ENCODE measurements around the gene GRIK1.

The GRIK1 gene

DNA sequence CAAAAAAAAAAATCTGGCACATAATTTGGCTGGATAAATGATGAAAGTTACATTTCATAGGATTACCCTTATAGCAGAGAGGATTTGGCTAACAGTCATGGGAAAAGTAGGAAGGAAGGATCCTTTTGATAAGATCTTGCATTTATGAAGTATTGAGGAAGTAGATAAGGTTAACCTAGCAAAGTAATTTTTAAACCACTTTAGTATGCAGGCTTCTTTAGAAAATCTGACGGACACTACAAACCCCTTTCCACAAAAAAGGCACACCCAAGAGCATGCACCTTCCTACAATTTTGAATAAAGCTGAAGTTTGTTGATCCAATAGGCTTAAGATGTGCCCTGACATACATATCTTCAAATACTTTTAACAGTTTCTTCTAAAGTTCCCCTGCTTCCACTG is 275.2 kb downstream of the GRIK1 start:
- Histone ChIP-seq H3K36me3 (ENCODE audit: control insufficient read depth, insufficient read depth, low read length) (no peaks in the 10 kb centered on the region), H3K27me3 (replicated peaks; ENCODE audit: control insufficient read depth, insufficient read depth, low read length) (no peaks in the 10 kb centered on the region), H3K4me3 (replicated peaks; ENCODE audit: low read depth, low read length) (no peak overlapping the region)
- no peak for DNase-seq (ENCODE audit: extremely low read depth, insufficient read length)
- TF ChIP-seq, protein P1, sequence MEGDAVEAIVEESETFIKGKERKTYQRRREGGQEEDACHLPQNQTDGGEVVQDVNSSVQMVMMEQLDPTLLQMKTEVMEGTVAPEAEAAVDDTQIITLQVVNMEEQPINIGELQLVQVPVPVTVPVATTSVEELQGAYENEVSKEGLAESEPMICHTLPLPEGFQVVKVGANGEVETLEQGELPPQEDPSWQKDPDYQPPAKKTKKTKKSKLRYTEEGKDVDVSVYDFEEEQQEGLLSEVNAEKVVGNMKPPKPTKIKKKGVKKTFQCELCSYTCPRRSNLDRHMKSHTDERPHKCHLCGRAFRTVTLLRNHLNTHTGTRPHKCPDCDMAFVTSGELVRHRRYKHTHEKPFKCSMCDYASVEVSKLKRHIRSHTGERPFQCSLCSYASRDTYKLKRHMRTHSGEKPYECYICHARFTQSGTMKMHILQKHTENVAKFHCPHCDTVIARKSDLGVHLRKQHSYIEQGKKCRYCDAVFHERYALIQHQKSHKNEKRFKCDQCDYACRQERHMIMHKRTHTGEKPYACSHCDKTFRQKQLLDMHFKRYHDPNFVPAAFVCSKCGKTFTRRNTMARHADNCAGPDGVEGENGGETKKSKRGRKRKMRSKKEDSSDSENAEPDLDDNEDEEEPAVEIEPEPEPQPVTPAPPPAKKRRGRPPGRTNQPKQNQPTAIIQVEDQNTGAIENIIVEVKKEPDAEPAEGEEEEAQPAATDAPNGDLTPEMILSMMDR (IDR thresholded peaks at IDR 0.05; ENCODE audit: insufficient read depth, low read length, poor library complexity, severe bottlenecking): no peak

DNA sequence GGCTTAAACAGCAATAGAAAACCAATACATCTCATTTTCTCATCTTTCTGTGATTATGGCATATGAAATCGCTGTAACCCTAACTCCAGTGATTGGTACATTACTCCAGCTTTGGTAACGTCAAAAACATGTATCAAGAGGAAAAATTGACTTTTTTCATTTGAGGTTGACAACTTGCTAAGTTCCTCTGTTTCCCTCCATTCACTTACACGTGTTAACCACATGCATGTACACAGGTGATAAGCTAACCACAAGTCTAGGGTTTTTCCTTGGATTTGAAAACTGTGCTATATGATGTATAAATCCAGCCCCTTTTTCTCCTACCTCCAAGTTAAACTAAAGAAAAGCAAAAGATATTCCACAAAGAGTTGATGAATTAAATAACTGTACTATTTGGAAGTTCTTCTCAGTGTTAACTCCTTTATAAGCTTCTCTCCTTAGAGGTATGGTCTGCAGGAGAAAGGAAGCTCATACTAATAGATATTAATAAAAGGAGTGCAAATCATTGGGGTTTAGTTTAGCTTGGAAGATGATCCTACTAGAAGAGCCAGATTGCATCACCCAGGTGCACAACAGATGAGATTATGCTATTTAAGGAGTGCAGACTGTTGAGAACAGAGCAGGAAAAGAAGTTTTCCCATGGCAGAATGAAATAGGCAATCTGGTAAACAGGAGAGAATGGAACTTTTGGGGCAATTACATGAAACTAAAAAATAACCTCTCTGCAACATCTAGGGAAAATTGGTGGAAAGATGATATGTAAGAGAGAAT is 277.9 kb downstream of the GRIK1 start:
- Histone ChIP-seq H3K36me3 (ENCODE audit: control insufficient read depth, insufficient read depth, low read length) (no peaks in the 10 kb centered on the region), H3K27me3 (replicated peaks; ENCODE audit: control insufficient read depth, insufficient read depth, low read length) (no peaks in the 10 kb centered on the region), H3K4me3 (replicated peaks; ENCODE audit: low read depth, low read length) (no peak overlapping the region)
- TF ChIP-seq, protein P1 (IDR thresholded peaks at IDR 0.05; ENCODE audit: insufficient read depth, low read length, poor library complexity, severe bottlenecking): no peak
- DNase-seq (ENCODE audit: extremely low read depth, insufficient read length): no peak

GRCh38 chr21:29660047-29660720 is 279.6 kb downstream of the GRIK1 start:
- H3K4me3 ChIP-seq (replicated peaks; ENCODE audit: low read depth, low read length): no peak overlapping the region
- TF ChIP-seq, protein P1 (IDR thresholded peaks at IDR 0.05; ENCODE audit: insufficient read depth, low read length, poor library complexity, severe bottlenecking): no peak
- no peak for DNase-seq (ENCODE audit: extremely low read depth, insufficient read length)
- H3K36me3 ChIP-seq (ENCODE audit: control insufficient read depth, insufficient read depth, low read length): no peaks in the 10 kb centered on the region
- H3K27me3 ChIP-seq (replicated peaks; ENCODE audit: control insufficient read depth, insufficient read depth, low read length): no peaks in the 10 kb centered on the region

DNA sequence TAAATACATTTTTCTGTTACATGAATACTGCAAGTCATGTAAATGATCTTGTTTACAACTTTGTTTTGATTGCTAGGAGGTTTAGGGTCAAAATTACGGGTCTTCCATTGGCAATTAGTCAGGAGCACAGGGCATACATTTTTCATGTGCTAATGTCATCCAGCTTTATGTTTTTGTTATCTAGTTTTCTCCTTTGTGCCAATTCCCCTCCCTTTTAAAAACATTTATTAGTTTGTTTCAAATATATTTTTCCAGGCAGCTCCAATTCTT is 280.9 kb downstream of the GRIK1 start:
- Histone ChIP-seq H3K4me3 (replicated peaks; ENCODE audit: low read depth, low read length) (no peak overlapping the region), H3K27me3 (replicated peaks; ENCODE audit: control insufficient read depth, insufficient read depth, low read length) (no peaks in the 10 kb centered on the region), H3K36me3 (ENCODE audit: control insufficient read depth, insufficient read depth, low read length) (no peaks in the 10 kb centered on the region)
- TF ChIP-seq, protein P1 (IDR thresholded peaks at IDR 0.05; ENCODE audit: insufficient read depth, low read length, poor library complexity, severe bottlenecking): no peak
- no peak for DNase-seq (ENCODE audit: extremely low read depth, insufficient read length)

DNA sequence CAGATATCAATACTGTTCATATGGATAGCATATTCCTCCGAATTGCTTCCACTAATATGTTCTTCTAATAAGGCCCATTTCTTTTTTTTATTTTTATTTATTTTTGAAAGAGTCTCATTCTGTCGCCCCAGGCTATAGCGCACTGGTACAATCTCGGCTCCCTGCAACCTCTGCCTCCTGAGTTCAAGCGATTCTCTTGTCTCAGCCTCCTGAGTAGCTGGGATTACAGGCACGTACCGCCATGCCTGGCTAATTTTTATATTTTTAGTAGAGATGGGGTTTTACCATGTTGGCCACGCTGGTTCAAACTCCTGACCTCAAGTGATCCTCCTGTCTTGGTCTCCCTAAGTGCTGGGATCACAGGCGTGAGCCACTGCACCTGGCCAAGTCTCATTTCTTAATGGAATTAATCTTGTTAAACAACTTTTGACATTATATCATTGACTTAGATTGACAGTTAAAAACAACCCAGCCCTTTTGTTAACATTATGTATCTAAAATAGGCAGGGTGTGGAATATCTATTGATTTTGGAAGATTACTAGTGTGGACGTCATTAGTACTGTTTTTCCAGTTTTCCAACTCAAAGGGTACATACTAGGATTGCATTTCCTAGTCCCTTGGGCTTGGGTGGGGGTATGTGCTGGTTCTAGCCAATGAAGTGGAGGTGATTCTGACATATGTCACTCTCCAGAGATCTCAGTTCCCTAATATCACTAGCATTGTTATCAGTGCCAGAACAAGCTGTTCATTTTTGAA is 281.4 kb downstream of the GRIK1 start:
- Histone ChIP-seq H3K36me3 (ENCODE audit: control insufficient read depth, insufficient read depth, low read length) (no peaks in the 10 kb centered on the region), H3K4me3 (replicated peaks; ENCODE audit: low read depth, low read length) (no peak overlapping the region), H3K27me3 (replicated peaks; ENCODE audit: control insufficient read depth, insufficient read depth, low read length) (no peaks in the 10 kb centered on the region)
- DNase-seq (ENCODE audit: extremely low read depth, insufficient read length): no peak
- TF ChIP-seq, protein P1 (IDR thresholded peaks at IDR 0.05; ENCODE audit: insufficient read depth, low read length, poor library complexity, severe bottlenecking): no peak
